PFSK-1 (cell line): ENCODE measurements around the gene GTF2A2.

ENCODE experiments used
- FOXP2 ChIP-seq: optimal IDR thresholded peaks from 2 replicates; pipeline ENCODE3; 2011; ENCODE audit warnings: borderline replicate concordance, control low read depth, inconsistent platforms; ENCODE audit not compliant: insufficient read depth; ENCODE audit errors: extremely low read length, extremely low read depth
- POLR2AphosphoS5 ChIP-seq: IDR thresholded peaks from 2 replicates; pipeline ENCODE4 v1.6.1; 2012; ENCODE audit warnings: low read depth, mild to moderate bottlenecking, control low read depth, low read length, moderate library complexity
- SIN3A ChIP-seq: IDR thresholded peaks from 2 replicates; pipeline ENCODE4 v1.6.1; 2012; ENCODE audit warnings: mild to moderate bottlenecking, low read length, moderate library complexity, borderline replicate concordance; ENCODE audit not compliant: insufficient read depth
- TAF1 ChIP-seq: IDR thresholded peaks from 2 replicates; pipeline ENCODE4 v1.6.1; 2012; ENCODE audit warnings: low read length, control low read depth, borderline replicate concordance; ENCODE audit not compliant: insufficient read depth
- TF ChIP-seq, protein P1 (sequence below), 2 experiments: IDR thresholded peaks; 2 replicates each; pipeline versions ENCODE4 v1.6.1 to v1.8.0; 2011 to 2012; ENCODE audit warnings: low read depth in 2 of 2, low read length in 2 of 2, control low read depth in 1 of 2, inconsistent platforms in 1 of 2, mild to moderate bottlenecking in 1 of 2, moderate library complexity in 1 of 2; ENCODE audit not compliant: insufficient read depth in 1 of 2

GTF2A2 gene

DNA sequence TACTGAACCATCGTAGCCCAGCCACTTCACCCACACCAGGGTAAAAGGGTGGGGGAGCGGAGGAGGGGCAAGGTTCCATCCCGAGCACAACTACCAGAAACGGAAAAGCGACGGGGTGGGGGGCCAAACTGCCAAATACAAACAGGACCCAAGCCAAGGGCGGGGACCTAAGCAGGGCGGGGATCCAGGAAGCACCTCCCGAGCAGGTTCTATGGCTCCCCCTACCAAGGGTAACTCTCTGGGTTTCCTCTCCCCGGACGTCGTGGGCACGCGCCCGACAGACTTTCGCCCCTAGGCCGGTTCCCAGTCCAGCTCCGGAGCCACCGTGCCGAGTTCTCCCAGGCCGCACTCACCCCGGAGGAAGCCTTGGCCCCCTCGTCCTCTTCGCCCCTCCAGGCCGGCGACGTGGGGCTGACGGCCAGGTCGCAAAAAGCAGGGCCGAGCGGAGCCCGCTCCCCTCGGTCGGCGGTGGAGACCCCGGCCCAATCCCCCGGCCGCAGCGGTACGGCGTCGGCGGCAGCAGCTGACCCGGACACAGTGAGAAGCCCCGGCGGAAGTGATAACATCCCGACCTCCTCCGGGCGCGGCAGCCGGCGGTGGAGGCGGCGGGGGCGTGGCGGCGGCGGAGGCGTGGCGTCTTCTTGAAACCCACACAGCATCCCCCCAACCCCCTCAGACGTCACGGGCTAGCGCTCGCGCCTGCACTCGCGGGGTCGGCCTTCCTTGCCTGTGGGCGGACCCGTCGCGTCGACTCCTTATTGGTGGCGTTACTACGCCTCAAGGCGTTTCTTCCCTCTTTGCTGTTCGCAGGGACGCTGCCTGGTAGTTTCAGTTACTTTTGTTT, 31.7 kb upstream of the GTF2A2 start, which contains the start of gene BNIP2:
Gene BNIP2 (minus strand): TSS at position 539 of the 844 bp plus-strand sequence. CDS start 6,863 bp downstream, outside the sequence.
- TF ChIP-seq TAF1, result peak; percentile 30; the same call in 1 of the 2 replicates
- TF ChIP-seq SIN3A, result peak; percentile 22; the same call in 1 of the 2 replicates
- peak; percentile 87 for TF ChIP-seq POLR2AphosphoS5
- TF ChIP-seq FOXP2, result peak; percentile 75
- TF ChIP-seq, protein P1, sequence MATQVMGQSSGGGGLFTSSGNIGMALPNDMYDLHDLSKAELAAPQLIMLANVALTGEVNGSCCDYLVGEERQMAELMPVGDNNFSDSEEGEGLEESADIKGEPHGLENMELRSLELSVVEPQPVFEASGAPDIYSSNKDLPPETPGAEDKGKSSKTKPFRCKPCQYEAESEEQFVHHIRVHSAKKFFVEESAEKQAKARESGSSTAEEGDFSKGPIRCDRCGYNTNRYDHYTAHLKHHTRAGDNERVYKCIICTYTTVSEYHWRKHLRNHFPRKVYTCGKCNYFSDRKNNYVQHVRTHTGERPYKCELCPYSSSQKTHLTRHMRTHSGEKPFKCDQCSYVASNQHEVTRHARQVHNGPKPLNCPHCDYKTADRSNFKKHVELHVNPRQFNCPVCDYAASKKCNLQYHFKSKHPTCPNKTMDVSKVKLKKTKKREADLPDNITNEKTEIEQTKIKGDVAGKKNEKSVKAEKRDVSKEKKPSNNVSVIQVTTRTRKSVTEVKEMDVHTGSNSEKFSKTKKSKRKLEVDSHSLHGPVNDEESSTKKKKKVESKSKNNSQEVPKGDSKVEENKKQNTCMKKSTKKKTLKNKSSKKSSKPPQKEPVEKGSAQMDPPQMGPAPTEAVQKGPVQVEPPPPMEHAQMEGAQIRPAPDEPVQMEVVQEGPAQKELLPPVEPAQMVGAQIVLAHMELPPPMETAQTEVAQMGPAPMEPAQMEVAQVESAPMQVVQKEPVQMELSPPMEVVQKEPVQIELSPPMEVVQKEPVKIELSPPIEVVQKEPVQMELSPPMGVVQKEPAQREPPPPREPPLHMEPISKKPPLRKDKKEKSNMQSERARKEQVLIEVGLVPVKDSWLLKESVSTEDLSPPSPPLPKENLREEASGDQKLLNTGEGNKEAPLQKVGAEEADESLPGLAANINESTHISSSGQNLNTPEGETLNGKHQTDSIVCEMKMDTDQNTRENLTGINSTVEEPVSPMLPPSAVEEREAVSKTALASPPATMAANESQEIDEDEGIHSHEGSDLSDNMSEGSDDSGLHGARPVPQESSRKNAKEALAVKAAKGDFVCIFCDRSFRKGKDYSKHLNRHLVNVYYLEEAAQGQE (IDR thresholded peaks at IDR 0.05; ENCODE audit: insufficient read depth in 1 of 2, low read depth in 2 of 2, low read length in 2 of 2), result no peak

DNA sequence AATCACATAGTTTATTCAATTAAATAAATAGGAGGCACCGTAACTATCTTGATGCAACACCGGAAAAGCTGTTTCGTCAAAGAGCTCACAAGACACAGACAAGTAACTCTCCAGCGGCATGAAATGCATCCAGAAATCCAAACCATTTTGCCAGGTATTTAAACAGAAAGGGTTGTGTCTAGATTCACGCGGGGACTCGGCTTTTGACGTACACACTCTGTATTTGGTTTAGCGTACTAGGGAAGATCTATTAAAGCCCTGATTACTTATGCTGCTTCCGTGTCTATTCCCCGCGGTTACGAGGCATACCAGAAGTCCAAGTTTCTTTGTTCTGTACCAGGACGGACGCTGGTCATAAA, 31.1 kb upstream of the GTF2A2 start:
- TF ChIP-seq SIN3A (no peak), FOXP2 (no peak), TAF1 (no peak), POLR2AphosphoS5 (no peak)
- TF ChIP-seq, protein P1 (IDR thresholded peaks at IDR 0.05; ENCODE audit: insufficient read depth in 1 of 2, low read depth in 2 of 2, low read length in 2 of 2), result no peak

DNA sequence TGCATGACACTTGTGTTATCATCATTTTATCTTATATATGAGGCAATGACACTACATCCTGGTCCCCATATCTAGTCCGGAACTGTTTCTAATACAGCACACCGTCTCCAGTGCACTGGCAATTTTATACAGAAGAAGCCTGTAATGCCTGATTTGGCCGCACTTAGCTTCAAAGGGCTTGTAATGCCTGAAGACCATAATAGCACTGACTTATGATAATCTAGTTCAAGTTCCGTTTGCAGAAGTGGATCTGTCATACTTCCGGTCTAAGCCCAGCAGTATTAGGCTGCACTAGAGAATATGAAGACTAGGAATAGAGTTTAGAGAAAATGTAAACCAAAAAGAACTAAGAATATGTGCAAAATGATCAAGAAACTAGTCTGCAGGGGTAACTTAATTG, 30.5 kb upstream of the GTF2A2 start:
- TF ChIP-seq SIN3A (no peak), TAF1 (no peak), FOXP2 (no peak), POLR2AphosphoS5 (no peak)
- TF ChIP-seq, protein P1 (IDR thresholded peaks at IDR 0.05; ENCODE audit: insufficient read depth in 1 of 2, low read depth in 2 of 2, low read length in 2 of 2), result no peak

DNA sequence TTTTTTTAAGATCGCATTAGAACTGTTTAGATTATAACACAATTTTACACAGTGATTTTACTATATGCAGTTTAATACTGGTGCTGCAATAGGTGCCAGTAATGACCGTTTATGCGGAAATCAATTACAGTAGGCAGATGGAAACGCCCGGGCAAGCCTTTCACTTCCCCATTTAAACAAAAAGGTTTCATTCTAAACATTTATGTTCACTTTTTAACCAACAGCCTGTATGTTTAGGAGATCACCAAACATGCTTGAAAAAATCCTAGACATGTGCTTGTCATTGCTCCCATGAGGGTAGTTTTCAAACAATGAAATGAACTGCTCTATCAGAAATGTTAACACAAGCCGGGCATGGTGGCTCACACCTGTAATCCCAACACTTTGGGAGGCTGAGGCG, 29.1 kb upstream of the GTF2A2 start:
- TF ChIP-seq POLR2AphosphoS5 (no peak), FOXP2 (no peak), SIN3A (no peak), TAF1 (no peak)
- TF ChIP-seq, protein P1 (IDR thresholded peaks at IDR 0.05; ENCODE audit: insufficient read depth in 1 of 2, low read depth in 2 of 2, low read length in 2 of 2), result no peak
